HepG2 (cell line): ENCODE data around the gene RCOR3. TPM values are rescaled to one million over a fixed set of nuclear protein-coding genes. Genes with fewer than 3 reads are reported as not detected.
A peak's percentile ranks its signal among the peaks of the same experiment; 100 is the strongest.

Experiments
- CREB1 ChIP-seq, 2 experiments: fragments of 450-650 bp in 1 of 2; IDR thresholded peaks; 2 replicates each; pipeline ENCODE4 v1.6.1; 2016 to 2017; ENCODE audit warnings: control low read depth in 1 of 2, mild to moderate bottlenecking in 1 of 2, missing compliant biosample characterization in 1 of 2, missing genetic modification characterization in 1 of 2
- EED ChIP-seq: sonication (generic); formaldehyde crosslinking; IDR thresholded peaks from 2 replicates; pipeline ENCODE4 v1.5.0; 2020; ENCODE audit warnings: mild to moderate bottlenecking, missing genetic modification reagents
- ERF ChIP-seq: IDR thresholded peaks from 2 replicates; pipeline ENCODE4 v1.6.1; 2018; ENCODE audit warnings: missing biosample characterization, missing genetic modification reagents
- ISL2 ChIP-seq: sonication (generic); formaldehyde crosslinking; IDR thresholded peaks from 2 replicates; pipeline ENCODE4 v1.5.0; 2020; ENCODE audit warnings: missing genetic modification reagents
- MEF2D ChIP-seq: sonication (generic); formaldehyde crosslinking; IDR thresholded peaks from 2 replicates; pipeline ENCODE4 v1.5.1; 2020; ENCODE audit warnings: mild to moderate bottlenecking, missing genetic modification reagents
- MTA1 ChIP-seq: sonication (generic); formaldehyde crosslinking; IDR thresholded peaks from 2 replicates; pipeline ENCODE4 v1.4.0; 2020; ENCODE audit warnings: missing genetic modification reagents, mild to moderate bottlenecking, borderline replicate concordance
- NAIF1 ChIP-seq: sonication (generic); formaldehyde crosslinking; IDR thresholded peaks from 2 replicates; pipeline ENCODE4 v1.5.0; 2020; ENCODE audit warnings: mild to moderate bottlenecking, missing genetic modification reagents, borderline replicate concordance
- POLR2G ChIP-seq: fragments of 200-400 bp; formaldehyde crosslinking; IDR thresholded peaks from 2 replicates; pipeline ENCODE4 v1.6.1; 2018; ENCODE audit warnings: mild to moderate bottlenecking, low read depth, low read length, moderate library complexity
- RFXAP ChIP-seq: sonication (generic); formaldehyde crosslinking; IDR thresholded peaks from 2 replicates; pipeline ENCODE4 v1.4.0; 2020; ENCODE audit warnings: missing genetic modification reagents, borderline replicate concordance
- SNAI1 ChIP-seq: sonication (generic); formaldehyde crosslinking; IDR thresholded peaks from 2 replicates; pipeline ENCODE4 v1.5.0; 2020; ENCODE audit warnings: mild to moderate bottlenecking, missing genetic modification reagents, borderline replicate concordance
- TBL1XR1 ChIP-seq: fragments of 150-350 bp; IDR thresholded peaks from 2 replicates; pipeline ENCODE4 v1.6.1; 2014; ENCODE audit warnings: borderline replicate concordance, low read length; ENCODE audit not compliant: partially characterized antibody
- ZBTB3 ChIP-seq: sonication (generic); formaldehyde crosslinking; IDR thresholded peaks from 2 replicates; pipeline ENCODE4 v1.4.0; 2020; ENCODE audit warnings: low read depth, mild to moderate bottlenecking, moderate library complexity, missing genetic modification reagents, borderline replicate concordance
- ZFP1 ChIP-seq: IDR thresholded peaks from 2 replicates; pipeline ENCODE4 v1.6.1; 2016
- ZNF142 ChIP-seq: sonication (generic); formaldehyde crosslinking; IDR thresholded peaks from 2 replicates; pipeline ENCODE4 v1.4.0; 2020; ENCODE audit warnings: missing genetic modification reagents
- ZNF18 ChIP-seq: sonication (generic); formaldehyde crosslinking; IDR thresholded peaks from 2 replicates; pipeline ENCODE4 v1.8.0; 2022; ENCODE audit warnings: mild to moderate bottlenecking, missing genetic modification reagents; ENCODE audit not compliant: insufficient replicate concordance
- ZNF20 ChIP-seq: sonication (generic); formaldehyde crosslinking; IDR thresholded peaks from 2 replicates; pipeline ENCODE4 v1.4.0; 2020; ENCODE audit warnings: mild to moderate bottlenecking, moderate library complexity, missing genetic modification reagents
- ZNF30 ChIP-seq: sonication (generic); formaldehyde crosslinking; IDR thresholded peaks from 2 replicates; pipeline ENCODE4 v1.5.0; 2020; ENCODE audit warnings: mild to moderate bottlenecking, missing genetic modification reagents
- ZNF343 ChIP-seq: sonication (generic); formaldehyde crosslinking; IDR thresholded peaks from 2 replicates; pipeline ENCODE4 v1.4.0; 2020; ENCODE audit warnings: mild to moderate bottlenecking, missing genetic modification reagents
- ZNF557 ChIP-seq: sonication (generic); formaldehyde crosslinking; IDR thresholded peaks from 2 replicates; pipeline ENCODE4 v1.4.0; 2020; ENCODE audit warnings: missing genetic modification reagents
- ZNF644 ChIP-seq: IDR thresholded peaks from 2 replicates; pipeline ENCODE4 v1.6.1; 2016; ENCODE audit warnings: low read depth
- ZNF709 ChIP-seq: sonication (generic); formaldehyde crosslinking; IDR thresholded peaks from 2 replicates; pipeline ENCODE4 v1.5.0; 2020; ENCODE audit warnings: mild to moderate bottlenecking, missing genetic modification reagents
- ZNF761 ChIP-seq: sonication (generic); formaldehyde crosslinking; conservative IDR thresholded peaks from 2 replicates; pipeline ENCODE4 v1.4.0; 2020; ENCODE audit warnings: mild to moderate bottlenecking, missing genetic modification reagents
- ZNF816 ChIP-seq: sonication (generic); formaldehyde crosslinking; IDR thresholded peaks from 2 replicates; pipeline ENCODE4 v1.8.0; 2022; ENCODE audit warnings: missing genetic modification reagents, mild to moderate bottlenecking, borderline replicate concordance
- polyA plus RNA-seq, 8 experiments: library from polyadenylated mRNA; depleted of rRNA in 3 of 8; stranded (reverse) in 7 of 8; unstranded in 1 of 8; fragments of >200 nt; fragmentation: Illumina TruSeq in 4 of 8; extraction: Trizol in 4 of 8; gene quantifications; 2 replicates each; pipeline versions ENCODE4 v1.2.1 to v1.2.3, GENCODE V29; 2011 to 2016; ENCODE audit warnings: low read depth in 4 of 8, missing spikeins in 1 of 8, mixed read lengths in 1 of 8; ENCODE audit not compliant: insufficient read depth in 1 of 8
- total RNA-seq, 5 experiments: library from RNA; depleted of rRNA; stranded (reverse); fragments of >200 nt; fragmentation: Illumina TruSeq; extraction: Trizol; gene quantifications; 2 replicates each; pipeline ENCODE4 v1.2.3, GENCODE V29; 2016; ENCODE audit warnings: low read depth in 1 of 5

RCOR3 gene
- total and polyA plus RNA-seq, 2 of the 13 experiments (the other 11 are each of a cell fraction or from before 2014, with no cell fraction given): 16.8 to 31.6 TPM

GRCh38 chr1:211258310-211258755 is 833 bp upstream of the RCOR3 start (continued):
- TF ChIP-seq ZBTB3 (CRISPR knock-in tag): 0 out of 2 replicates have a peak, but pooled peaks have one; percentile 28
- no peak for TF ChIP-seq MTA1 (CRISPR knock-in tag)
- TF ChIP-seq ZNF761 (CRISPR knock-in tag): no peak; the same call in 1 of the 2 replicates
- TF ChIP-seq RFXAP (CRISPR knock-in tag): peak; percentile 54; the same call in 1 of the 2 replicates
- peak; percentile 5; the same call in 1 of the 2 replicates for TF ChIP-seq ISL2 (CRISPR knock-in tag)
- TF ChIP-seq ZNF709 (CRISPR knock-in tag): 0 out of 2 replicates have a peak, but pooled peaks have one; percentile 41
- TF ChIP-seq CREB1 (IDR thresholded peaks at IDR 0.05): no peak
- TF ChIP-seq CREB1 (CRISPR knock-in tag; IDR thresholded peaks at IDR 0.05): 0 out of 2 replicates have a peak, but pooled peaks have one; percentile 13
- 0 out of 2 replicates have a peak, but pooled peaks have one; percentile 27 for TF ChIP-seq ZNF20 (CRISPR knock-in tag)
- TF ChIP-seq TBL1XR1: no peak
- TF ChIP-seq ZNF18: peak; percentile 25
- TF ChIP-seq ZFP1 (CRISPR knock-in tag): no peak
- TF ChIP-seq ZNF343 (CRISPR knock-in tag): peak; percentile 4; the same call in 1 of the 2 replicates
- 0 out of 2 replicates have a peak, but pooled peaks have one; percentile 30 for TF ChIP-seq ZNF816 (CRISPR knock-in tag)
- TF ChIP-seq EED: no peak
- TF ChIP-seq ZNF557 (CRISPR knock-in tag): no peak
- no peak for TF ChIP-seq ZNF644 (CRISPR knock-in tag)
- TF ChIP-seq ZNF142 (CRISPR knock-in tag): 0 out of 2 replicates have a peak, but pooled peaks have one; percentile 17
- 0 out of 2 replicates have a peak, but pooled peaks have one; percentile 51 for TF ChIP-seq POLR2G
- TF ChIP-seq SNAI1 (CRISPR knock-in tag): 0 out of 2 replicates have a peak, but pooled peaks have one; percentile 41
- TF ChIP-seq NAIF1 (CRISPR knock-in tag): peak; percentile 23; the same call in 1 of the 2 replicates
- TF ChIP-seq MEF2D (CRISPR knock-in tag): no peak; the same call in 1 of the 2 replicates
- no peak for TF ChIP-seq ZNF30 (CRISPR knock-in tag)
- no peak for TF ChIP-seq ERF
